HG03354 (cell line): ENCODE data around the gene BID.
A peak's percentile ranks its signal among the peaks of the same experiment; 100 is the strongest.
"Not testable (repeated sequence)": the region's sequence is repeated elsewhere in the genome, so short reads cannot be mapped to it uniquely, and the experiment has no call there.

Experiments
- ATAC-seq: cut with Tn5 transposase; IDR thresholded peaks from one replicate; pipeline ENCODE4 v1.9.1; 2021; ENCODE audit warnings: mild to moderate bottlenecking; ENCODE audit not compliant: unreplicated experiment, poor library complexity, severe bottlenecking

The BID gene

GRCh38 chr22:17772958-17773605, 1.2 kb downstream of the BID start:
- no peak for ATAC-seq

GRCh38 chr22:17772249-17772957, 1.9 kb downstream of the BID start:
- no peak for ATAC-seq

GRCh38 chr22:17770180-17771077, 3.8 kb downstream of the BID start:
- no peak for ATAC-seq

- no peak for ATAC-seq
Measured at GRCh38 chr22:17769716-17770082, 4.6 kb downstream of the BID start.

- no peak for ATAC-seq
Measured at GRCh38 chr22:17769013-17769715, 5.1 kb downstream of the BID start.

GRCh38 chr22:17767233-17768065, 6.8 kb downstream of the BID start:
- ATAC-seq: peak; percentile 69

- ATAC-seq: not testable (repeated sequence)
Measured at GRCh38 chr22:17764852-17765251, 9.4 kb downstream of the BID start.

- ATAC-seq: no peak
Measured at GRCh38 chr22:17764036-17764435, 10.2 kb downstream of the BID start.

- ATAC-seq: not testable (repeated sequence)
Measured at GRCh38 chr22:17763442-17763841, 10.8 kb downstream of the BID start.

GRCh38 chr22:17761138-17761488, 13.2 kb downstream of the BID start:
- ATAC-seq: no peak

- no peak for ATAC-seq
Measured at GRCh38 chr22:17754233-17754925, 19.9 kb downstream of the BID start.

- no peak for ATAC-seq
Measured at GRCh38 chr22:17753401-17753989, 20.8 kb downstream of the BID start.

- no peak for ATAC-seq
Measured at GRCh38 chr22:17751596-17751995, 22.7 kb downstream of the BID start.

GRCh38 chr22:17749605-17750395, 24.5 kb downstream of the BID start:
- no peak for ATAC-seq

- ATAC-seq: no peak
Measured at GRCh38 chr22:17748555-17749353, 25.5 kb downstream of the BID start.

- ATAC-seq: no peak
Measured at GRCh38 chr22:17746916-17747315, 27.4 kb downstream of the BID start.

GRCh38 chr22:17744430-17744829, 29.8 kb downstream of the BID start:
- no peak for ATAC-seq
